Trophoblast cell (in vitro differentiated cells and primary cell): ENCODE data around the gene PLXDC1.

Source experiments
- DNase-seq, 2 donors: peaks; one replicate each; pipeline ENCODE4 v3.0.0-alpha.2; 2016
- H2AFZ ChIP-seq: 2 replicates; pipeline ENCODE4 v1.6.1; 2013; ENCODE audit warnings: low read length, moderate library complexity, mild to moderate bottlenecking; ENCODE audit not compliant: insufficient read depth, poor library complexity
- H2AK5ac ChIP-seq: 2 replicates; pipeline ENCODE4 v1.6.1; 2013; ENCODE audit warnings: mild to moderate bottlenecking, low read length
- H2BK120ac ChIP-seq: 2 replicates; pipeline ENCODE4 v1.6.1; 2013; ENCODE audit warnings: low read length, mild to moderate bottlenecking, moderate library complexity; ENCODE audit not compliant: insufficient read depth, poor library complexity
- H2BK12ac ChIP-seq: 2 replicates; pipeline ENCODE4 v1.6.1; 2013; ENCODE audit warnings: mild to moderate bottlenecking, low read length, moderate library complexity
- H2BK5ac ChIP-seq: 2 replicates; pipeline ENCODE4 v1.6.1; 2013; ENCODE audit warnings: low read length, low read depth, moderate library complexity, mild to moderate bottlenecking; ENCODE audit not compliant: poor library complexity
- H3K14ac ChIP-seq: 2 replicates; pipeline ENCODE4 v1.6.1; 2013; ENCODE audit warnings: mild to moderate bottlenecking, low read length
- H3K18ac ChIP-seq: 2 replicates; pipeline ENCODE4 v1.6.1; 2013; ENCODE audit warnings: mild to moderate bottlenecking, low read length
- H3K23ac ChIP-seq: 2 replicates; pipeline ENCODE4 v1.6.1; 2013; ENCODE audit warnings: low read length
- H3K27ac ChIP-seq: 2 replicates; pipeline ENCODE4 v1.5.1; 2013; ENCODE audit warnings: low read depth, mild to moderate bottlenecking, inconsistent platforms, low read length, moderate library complexity
- H3K27me3 ChIP-seq: 2 replicates; pipeline ENCODE4 v1.6.1; 2013; ENCODE audit warnings: inconsistent platforms, mild to moderate bottlenecking, low read length, moderate library complexity; ENCODE audit not compliant: insufficient read depth
- H3K36me3 ChIP-seq, 2 experiments: 1 replicate in 1 of 2; 2 replicates in 1 of 2; pipeline ENCODE4 v1.6.1; 2013; ENCODE audit warnings: low read length in 2 of 2, mild to moderate bottlenecking in 2 of 2, moderate library complexity in 1 of 2; ENCODE audit not compliant: insufficient read depth in 2 of 2, control insufficient read depth in 1 of 2
- H3K4ac ChIP-seq: 2 replicates; pipeline ENCODE4 v1.6.1; 2013; ENCODE audit warnings: low read depth, mild to moderate bottlenecking, low read length, moderate library complexity
- H3K4me1 ChIP-seq, 2 experiments: 1 replicate in 1 of 2; 2 replicates in 1 of 2; pipeline ENCODE4 v1.6.1; 2013; ENCODE audit warnings: low read length in 2 of 2, mild to moderate bottlenecking in 2 of 2, moderate library complexity in 1 of 2; ENCODE audit not compliant: insufficient read depth in 2 of 2, control insufficient read depth in 1 of 2
- H3K4me2 ChIP-seq: 2 replicates; pipeline ENCODE4 v1.6.1; 2013; ENCODE audit warnings: inconsistent platforms, mild to moderate bottlenecking, low read length, moderate library complexity
- H3K4me3 ChIP-seq: 2 replicates; pipeline ENCODE4 v1.5.1; 2013; ENCODE audit warnings: mild to moderate bottlenecking, low read depth, low read length, inconsistent platforms
- H3K79me1 ChIP-seq: one replicate; pipeline ENCODE4 v1.6.1; 2013; ENCODE audit warnings: low read length
- H3K79me2 ChIP-seq: 2 replicates; pipeline ENCODE4 v1.6.1; 2013; ENCODE audit warnings: low read length, mild to moderate bottlenecking; ENCODE audit not compliant: control insufficient read depth, insufficient read depth, poor library complexity
- H3K9ac ChIP-seq: 2 replicates; pipeline ENCODE4 v1.6.1; 2013; ENCODE audit warnings: mild to moderate bottlenecking, low read length
- H3K9me3 ChIP-seq: 2 replicates; pipeline ENCODE4 v1.6.1; 2013; ENCODE audit warnings: low read depth, mild to moderate bottlenecking, control low read depth, inconsistent platforms, low read length; ENCODE audit not compliant: insufficient read depth
- H4K12ac ChIP-seq: 2 replicates; pipeline ENCODE4 v1.6.1; 2013; ENCODE audit warnings: low read depth, mild to moderate bottlenecking, low read length, moderate library complexity
- H4K8ac ChIP-seq: 2 replicates; pipeline ENCODE4 v1.6.1; 2013; ENCODE audit warnings: low read depth, mild to moderate bottlenecking, low read length, moderate library complexity
- H4K91ac ChIP-seq: one replicate; pipeline ENCODE4 v1.6.1; 2013; ENCODE audit warnings: low read depth, mild to moderate bottlenecking, low read length, moderate library complexity
- WGBS: extraction: QIAGEN DNeasy Blood & Tissue Kit; methylation state at CpG from one replicate; pipeline ENCODE4 v1.1.7; 2013; ENCODE audit warnings: missing lambda C conversion rate; ENCODE audit not compliant: insufficient read length, insufficient coverage; ENCODE audit errors: extremely low coverage; 5-methylcytosine and 5-hydroxymethylcytosine counted together

The PLXDC1 gene

GRCh38 chr17:39192901-39193300, 41.5 kb upstream of the PLXDC1 start:
- Histone ChIP-seq H3K18ac (no peak overlapping the region), H2AK5ac (no peak overlapping the region), H3K27me3 (no peaks in the 10 kb centered on the region), H3K27ac (no peak overlapping the region), H2AFZ (no peak overlapping the region), H3K23ac (no peak overlapping the region), H3K4ac (no peak overlapping the region), H2BK5ac (no peak overlapping the region), H3K79me1 (no peaks in the 10 kb centered on the region), H4K91ac (no peak overlapping the region), H3K14ac (no peak overlapping the region), H3K79me2 (no peaks in the 10 kb centered on the region), H4K12ac (no peak overlapping the region), H3K9ac (no peak overlapping the region), H3K4me1 (peaks cover 6 to 13% of the 10 kb centered on the region in 2 experiments), H3K36me3 (peaks cover 3 to 6% of the 10 kb centered on the region in 2 experiments), H2BK12ac (no peak overlapping the region), H2BK120ac (no peak overlapping the region), H3K4me2 (no peak overlapping the region), H3K4me3 (peak overlapping the region; percentile 50), H3K9me3 (peaks cover 1% of the 10 kb centered on the region), H4K8ac (no peak overlapping the region)
- DNase-seq: no peak
- no CpG with 5 or more reads among the region's 16 CpGs for WGBS

- Histone ChIP-seq H2BK5ac (no peak overlapping the region), H3K4me2 (no peak overlapping the region), H3K4me1 (peaks cover 2 to 7% of the 10 kb centered on the region in 2 experiments), H2BK12ac (no peak overlapping the region), H4K91ac (no peak overlapping the region), H2BK120ac (no peak overlapping the region), H3K79me2 (no peaks in the 10 kb centered on the region), H2AK5ac (no peak overlapping the region), H2AFZ (no peak overlapping the region), H3K14ac (no peak overlapping the region), H3K4me3 (no peak overlapping the region), H3K9me3 (peaks cover 1% of the 10 kb centered on the region), H3K36me3 (peaks cover 4 to 8% of the 10 kb centered on the region in 2 experiments), H3K23ac (no peak overlapping the region), H3K79me1 (no peaks in the 10 kb centered on the region), H4K12ac (no peak overlapping the region), H3K4ac (no peak overlapping the region), H4K8ac (no peak overlapping the region), H3K9ac (peak overlapping the region; percentile 3), H3K18ac (no peak overlapping the region), H3K27ac (no peak overlapping the region), H3K27me3 (no peaks in the 10 kb centered on the region)
- WGBS: no CpG with 5 or more reads among the region's 9 CpGs
- no peak for DNase-seq
These were observed 40.5 kb upstream of the PLXDC1 start for GRCh38 chr17:39191750-39192510.

DNA sequence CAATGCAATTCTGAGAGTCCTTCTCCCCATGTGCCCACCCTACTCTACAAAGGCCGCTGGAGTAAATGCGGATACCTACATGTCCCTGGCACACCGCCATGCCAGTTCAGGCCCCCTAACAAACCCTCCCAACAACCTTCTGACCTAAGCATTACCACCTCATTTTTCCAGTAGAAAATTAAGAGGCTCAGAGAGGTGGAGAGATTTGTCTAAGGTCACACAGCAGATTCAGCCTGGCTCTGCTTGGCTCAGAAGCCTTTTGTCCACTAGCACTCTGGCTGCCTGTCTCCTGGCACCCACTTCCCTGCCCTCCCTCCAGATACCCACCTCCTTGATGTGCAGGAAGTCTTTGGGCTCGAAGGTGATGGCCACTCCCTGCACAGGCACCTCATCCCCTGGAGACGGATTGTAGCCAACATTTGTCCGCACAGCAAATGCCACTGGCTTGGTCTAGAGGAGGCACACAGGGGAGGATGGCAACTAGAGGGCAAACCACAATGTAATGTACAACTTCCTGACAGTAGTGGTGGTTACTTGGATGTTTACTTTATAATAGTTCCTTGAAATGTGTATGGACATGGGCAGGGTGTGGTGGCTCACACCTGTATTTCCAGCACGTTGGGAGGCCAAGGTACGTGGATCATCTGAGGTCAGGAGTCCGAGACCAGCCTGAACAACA, 35.9 kb upstream of the PLXDC1 start:
- no peak overlapping the region for H3K27ac ChIP-seq
- no CpG with 5 or more reads among the region's 9 CpGs for WGBS
- H3K4me2 ChIP-seq: no peak overlapping the region

DNA sequence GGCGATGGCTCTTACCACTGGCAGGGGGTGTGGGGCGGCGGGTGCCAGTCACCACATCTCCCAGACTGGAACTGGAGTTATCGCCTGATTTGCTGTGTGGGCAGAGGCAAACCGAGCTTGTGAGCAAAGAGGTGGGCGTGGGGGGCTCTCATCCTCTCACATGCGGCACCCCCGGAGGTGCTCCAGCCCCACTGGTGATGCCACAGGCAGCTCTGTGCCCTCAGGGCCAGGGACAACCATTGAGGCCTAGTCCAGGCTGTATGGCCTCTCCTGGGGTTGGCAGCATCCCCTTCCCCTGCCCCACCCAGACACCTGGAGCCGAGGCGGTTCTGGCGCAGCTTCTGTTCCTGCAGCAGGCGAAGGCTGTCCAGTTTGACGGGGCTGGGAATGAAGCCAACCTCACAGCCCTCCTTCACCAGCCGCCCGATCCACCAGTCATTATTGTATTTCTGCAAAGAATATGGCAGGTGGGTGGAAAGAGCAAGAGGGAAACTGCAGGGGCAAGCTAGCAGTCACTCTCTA, 35.1 kb upstream of the PLXDC1 start:
- H4K12ac ChIP-seq: no peak overlapping the region
- no peak overlapping the region for H3K23ac ChIP-seq
- no peaks in the 10 kb centered on the region for H3K79me2 ChIP-seq
- H3K14ac ChIP-seq: no peak overlapping the region
- no peak overlapping the region for H2BK120ac ChIP-seq
- H4K91ac ChIP-seq: no peak overlapping the region
- H2AK5ac ChIP-seq: no peak overlapping the region
- no peak overlapping the region for H4K8ac ChIP-seq
- H2BK5ac ChIP-seq: no peak overlapping the region
- no CpG with 5 or more reads among the region's 15 CpGs for WGBS
- no peak overlapping the region for H3K4me2 ChIP-seq
- no peak overlapping the region for H3K4ac ChIP-seq
- no peaks in the 10 kb centered on the region for H3K27me3 ChIP-seq
- no peak overlapping the region for H2BK12ac ChIP-seq
- H3K9me3 ChIP-seq: no peaks in the 10 kb centered on the region
- no peak overlapping the region for H2AFZ ChIP-seq
- H3K36me3 ChIP-seq: peaks cover 14 to 16% of the 10 kb centered on the region in 2 experiments
- no peak overlapping the region for H3K27ac ChIP-seq
- no peak for DNase-seq
- no peak overlapping the region for H3K18ac ChIP-seq
- no peak overlapping the region for H3K9ac ChIP-seq
- H3K4me3 ChIP-seq: no peak overlapping the region
- H3K4me1 ChIP-seq: no peaks in the 10 kb centered on the region
- no peaks in the 10 kb centered on the region for H3K79me1 ChIP-seq

More for the DNA sequence above, 35.9 kb upstream of the PLXDC1 start:
- Histone ChIP-seq H3K27me3 (no peaks in the 10 kb centered on the region), H4K91ac (no peak overlapping the region), H2AK5ac (no peak overlapping the region), H3K4ac (no peak overlapping the region), H2AFZ (no peak overlapping the region), H2BK5ac (no peak overlapping the region), H2BK12ac (no peak overlapping the region), H3K9me3 (no peaks in the 10 kb centered on the region), H3K4me3 (no peak overlapping the region), H3K18ac (no peak overlapping the region), H3K79me1 (no peaks in the 10 kb centered on the region), H3K9ac (no peak overlapping the region), H4K8ac (no peak overlapping the region), H4K12ac (no peak overlapping the region), H3K36me3 (peaks cover 14 to 19% of the 10 kb centered on the region in 2 experiments), H3K23ac (no peak overlapping the region), H3K14ac (no peak overlapping the region), H2BK120ac (no peak overlapping the region), H3K79me2 (no peaks in the 10 kb centered on the region), H3K4me1 (no peaks in the 10 kb centered on the region)
- DNase-seq: no peak
